PC-3 (cell line): ENCODE data around the gene ZRANB1.
"Not testable (repeated sequence)": the region's sequence is repeated elsewhere in the genome, so short reads cannot be mapped to it uniquely, and the experiment has no call there.

ENCODE experiments used
- EZH2 ChIP-seq: fragments of 300-600 bp; sonication (generic); IDR thresholded peaks from one replicate; pipeline ENCODE4 v1.6.1; 2017; ENCODE audit warnings: antibody characterized with exemption, mild to moderate bottlenecking, low read length; ENCODE audit not compliant: unreplicated experiment
- TF ChIP-seq, protein P1 (sequence below): fragments of 300-600 bp; sonication (generic); conservative IDR thresholded peaks from 2 replicates; pipeline ENCODE4 v1.5.1; 2017; ENCODE audit warnings: antibody characterized with exemption, low read depth, mild to moderate bottlenecking, low read length

DNA sequence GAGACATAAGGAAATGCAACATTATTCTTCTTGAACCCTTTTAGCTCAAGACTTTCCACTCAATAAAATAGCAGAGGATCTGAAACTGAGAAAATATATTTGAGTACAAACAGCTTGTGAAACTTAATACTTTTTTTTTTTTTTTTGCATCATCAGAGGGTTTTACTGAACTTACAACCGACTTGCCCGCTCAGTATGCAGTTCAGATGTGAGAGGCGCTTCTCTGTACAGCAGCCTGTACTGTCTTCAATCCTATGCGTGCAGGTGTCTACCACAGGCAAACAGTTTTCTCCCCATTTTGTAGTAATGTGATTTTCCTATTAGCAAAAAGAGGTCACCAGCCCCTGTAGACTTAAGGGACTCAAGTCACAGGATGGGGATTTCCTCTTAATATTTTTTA, 46.8 kb downstream of the ZRANB1 start:
- TF ChIP-seq, protein P1, sequence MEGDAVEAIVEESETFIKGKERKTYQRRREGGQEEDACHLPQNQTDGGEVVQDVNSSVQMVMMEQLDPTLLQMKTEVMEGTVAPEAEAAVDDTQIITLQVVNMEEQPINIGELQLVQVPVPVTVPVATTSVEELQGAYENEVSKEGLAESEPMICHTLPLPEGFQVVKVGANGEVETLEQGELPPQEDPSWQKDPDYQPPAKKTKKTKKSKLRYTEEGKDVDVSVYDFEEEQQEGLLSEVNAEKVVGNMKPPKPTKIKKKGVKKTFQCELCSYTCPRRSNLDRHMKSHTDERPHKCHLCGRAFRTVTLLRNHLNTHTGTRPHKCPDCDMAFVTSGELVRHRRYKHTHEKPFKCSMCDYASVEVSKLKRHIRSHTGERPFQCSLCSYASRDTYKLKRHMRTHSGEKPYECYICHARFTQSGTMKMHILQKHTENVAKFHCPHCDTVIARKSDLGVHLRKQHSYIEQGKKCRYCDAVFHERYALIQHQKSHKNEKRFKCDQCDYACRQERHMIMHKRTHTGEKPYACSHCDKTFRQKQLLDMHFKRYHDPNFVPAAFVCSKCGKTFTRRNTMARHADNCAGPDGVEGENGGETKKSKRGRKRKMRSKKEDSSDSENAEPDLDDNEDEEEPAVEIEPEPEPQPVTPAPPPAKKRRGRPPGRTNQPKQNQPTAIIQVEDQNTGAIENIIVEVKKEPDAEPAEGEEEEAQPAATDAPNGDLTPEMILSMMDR = not testable (repeated sequence)
- not testable (repeated sequence) for TF ChIP-seq EZH2
